Activated naive CD8-positive, alpha-beta T cell treated with anti-CD3 and anti-CD28 coated beads for 36 hours (primary cell): ENCODE results near the gene VRK3. TPM values are rescaled to one million over a fixed set of nuclear protein-coding genes. Genes with fewer than 3 reads are reported as not detected.
A peak's percentile ranks its signal among the peaks of the same experiment; 100 is the strongest.
"Not testable (repeated sequence)": the region's sequence is repeated elsewhere in the genome, so short reads cannot be mapped to it uniquely, and the experiment has no call there.

Experiments used
- DNase-seq: peaks from one replicate; pipeline ENCODE4 v3.0.0; 2021
- H3K27ac Mint-ChIP-seq: one replicate; pipeline ENCODE4 v1.8.0; 2022; ENCODE audit warnings: mild to moderate bottlenecking, moderate library complexity, mixed read lengths
- H3K27me3 Mint-ChIP-seq: one replicate; pipeline ENCODE4 v1.8.0; 2022; ENCODE audit warnings: mild to moderate bottlenecking, mixed read lengths
- H3K36me3 Mint-ChIP-seq: one replicate; pipeline ENCODE4 v1.8.0; 2021; ENCODE audit warnings: mild to moderate bottlenecking, mixed read lengths
- H3K4me1 Mint-ChIP-seq: one replicate; pipeline ENCODE4 v1.8.0; 2021; ENCODE audit warnings: mixed read lengths
- H3K4me3 Mint-ChIP-seq: one replicate; pipeline ENCODE4 v1.8.0; 2022; ENCODE audit warnings: mild to moderate bottlenecking, moderate library complexity, mixed read lengths
- H3K9me3 Mint-ChIP-seq: one replicate; pipeline ENCODE4 v1.8.0; 2022; ENCODE audit warnings: mixed read lengths
- total RNA-seq, 2 experiments: library from RNA; stranded (reverse); gene quantifications; one replicate each; pipeline ENCODE4 v1.2.3, GENCODE V29; 2021

VRK3 gene
- total RNA-seq, 2 experiments from 2014 or later = 43.1 to 48.8 TPM

DNA sequence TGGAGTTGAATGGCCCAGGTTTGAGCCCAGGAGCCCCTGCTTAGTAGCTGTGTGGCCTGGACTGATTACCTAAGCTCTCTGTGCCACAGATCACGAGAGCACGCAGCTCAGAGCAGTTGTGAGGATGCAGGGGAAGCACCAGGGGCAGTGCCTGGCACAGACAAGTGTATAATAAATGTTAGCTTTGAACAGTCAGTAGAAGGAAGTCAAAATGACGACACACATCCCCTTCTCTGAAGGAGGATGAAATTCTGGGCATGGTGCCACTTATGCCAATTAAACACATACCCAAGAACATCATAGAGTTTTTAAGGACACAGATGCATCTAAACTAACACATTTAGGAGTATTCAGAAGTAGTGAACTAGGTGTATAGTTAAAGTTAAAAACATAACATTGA is 39.3 kb downstream of the VRK3 start:
- H3K4me1 Mint-ChIP-seq = peaks cover 3% of the 10 kb centered on the region
- peaks cover 15% of the 10 kb centered on the region for H3K36me3 Mint-ChIP-seq
- no peak overlapping the region for H3K4me3 Mint-ChIP-seq
- no peak for DNase-seq
- no peaks in the 10 kb centered on the region for H3K9me3 Mint-ChIP-seq
- no peak overlapping the region for H3K27ac Mint-ChIP-seq
- no peaks in the 10 kb centered on the region for H3K27me3 Mint-ChIP-seq

DNA sequence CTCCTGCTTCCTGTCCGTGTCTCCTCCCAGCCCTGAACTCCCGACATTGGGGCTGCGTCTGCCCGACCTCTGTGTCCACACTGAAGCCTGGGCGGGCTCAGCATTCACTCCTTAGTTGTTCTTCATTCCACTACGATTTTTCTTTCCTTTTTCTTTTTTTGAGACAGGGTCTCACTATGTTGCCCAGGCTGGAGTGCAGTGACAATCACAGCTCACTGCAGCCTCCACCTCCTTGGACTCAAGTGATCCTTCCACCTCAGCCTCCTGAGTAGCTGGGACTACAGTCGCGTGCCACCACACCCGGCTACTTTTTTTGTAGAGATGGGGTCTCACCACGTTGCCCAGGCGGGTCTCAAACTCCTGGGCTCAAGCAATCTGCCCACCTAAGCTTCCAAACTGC is 40.7 kb downstream of the VRK3 start:
- peaks cover 15% of the 10 kb centered on the region for H3K36me3 Mint-ChIP-seq

DNA sequence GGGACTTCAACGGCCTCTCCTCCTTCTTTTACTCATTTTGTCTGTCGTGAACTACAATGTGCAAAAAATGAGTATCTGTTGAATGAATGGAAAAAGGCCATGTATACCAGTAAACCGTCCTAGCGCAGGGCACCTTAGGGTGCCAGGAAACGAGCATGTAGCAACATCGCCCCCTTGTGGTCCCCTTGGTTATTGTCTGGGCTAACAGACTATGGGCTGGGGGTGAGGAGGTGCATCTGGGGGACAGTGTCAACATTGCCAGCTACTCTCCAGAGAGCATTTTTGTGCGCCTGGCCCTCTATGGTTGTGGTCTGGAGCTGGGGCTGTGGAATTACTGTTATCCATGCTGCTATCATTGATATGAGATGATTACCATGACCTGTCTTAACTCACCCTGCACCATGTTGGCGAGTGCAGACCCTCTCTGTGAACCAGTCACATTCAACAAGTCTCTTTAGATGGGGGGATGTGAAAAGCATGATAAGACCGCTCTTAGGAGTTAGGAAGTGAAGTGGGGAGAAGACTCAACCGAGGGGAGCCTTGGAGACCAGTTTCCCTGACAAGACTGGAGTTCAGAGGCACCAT is 41.4 kb downstream of the VRK3 start:
- Mint-ChIP-seq H3K4me3 (no peak overlapping the region), H3K27ac (no peak overlapping the region), H3K9me3 (no peaks in the 10 kb centered on the region), H3K4me1 (peaks cover 3% of the 10 kb centered on the region), H3K36me3 (peaks cover 11% of the 10 kb centered on the region), H3K27me3 (no peaks in the 10 kb centered on the region)
- peak; percentile 70 for DNase-seq

More for the DNA sequence above, 40.7 kb downstream of the VRK3 start:
- no peak for DNase-seq
- no peak overlapping the region for H3K27ac Mint-ChIP-seq
- H3K4me1 Mint-ChIP-seq = peaks cover 3% of the 10 kb centered on the region
- H3K27me3 Mint-ChIP-seq = no peaks in the 10 kb centered on the region
- no peaks in the 10 kb centered on the region for H3K9me3 Mint-ChIP-seq
- H3K4me3 Mint-ChIP-seq = no peak overlapping the region

DNA sequence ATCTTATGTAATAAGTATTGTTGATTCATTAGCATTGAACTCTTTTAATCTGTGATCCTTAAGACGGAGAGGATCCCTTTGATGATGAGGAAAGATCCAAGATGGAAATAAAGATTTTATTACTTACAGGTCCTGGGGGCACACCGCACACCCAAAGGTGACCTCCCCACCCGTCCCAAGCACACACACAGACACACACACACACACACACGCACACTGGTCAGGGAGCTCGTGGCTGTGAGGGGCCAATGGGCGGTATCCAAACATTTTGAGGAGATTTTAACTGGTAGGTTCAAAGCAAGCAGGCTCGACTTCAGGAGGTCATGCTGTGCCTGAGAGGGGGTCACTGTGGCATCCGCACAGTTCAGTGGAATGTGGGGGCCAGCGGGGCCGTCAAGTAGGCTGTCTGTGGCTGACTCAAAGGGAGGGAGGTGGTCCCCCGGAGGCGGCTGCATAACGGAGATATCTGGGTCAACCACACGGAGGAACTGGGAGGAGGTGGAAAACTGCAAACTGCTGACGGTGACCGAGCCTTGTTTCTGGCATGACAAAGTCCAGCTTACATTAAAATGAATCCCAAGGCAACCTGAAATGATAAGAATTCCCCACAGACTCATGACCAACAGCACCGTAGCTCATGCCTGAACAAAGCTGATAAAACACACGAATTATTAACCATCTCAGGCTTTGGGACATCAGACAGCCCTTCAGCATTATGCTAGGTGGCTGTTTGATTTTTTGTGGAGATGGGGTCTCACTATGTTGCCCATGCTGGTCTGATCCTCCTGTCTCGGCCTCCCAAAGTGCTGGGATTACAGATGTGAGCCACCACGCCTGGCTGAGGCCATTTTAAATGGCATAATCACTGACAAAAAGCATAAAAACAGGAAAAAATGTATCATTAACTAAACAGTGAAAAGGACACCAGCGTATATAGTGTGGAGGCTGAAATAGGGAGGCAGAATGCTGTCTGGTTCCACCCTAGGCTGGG is 43.3 kb downstream of the VRK3 start:
- DNase-seq = no peak
- Mint-ChIP-seq H3K4me3 (no peak overlapping the region), H3K9me3 (no peaks in the 10 kb centered on the region), H3K36me3 (peaks cover 8% of the 10 kb centered on the region), H3K27ac (no peak overlapping the region), H3K27me3 (no peaks in the 10 kb centered on the region), H3K4me1 (peaks cover 3% of the 10 kb centered on the region)

DNA sequence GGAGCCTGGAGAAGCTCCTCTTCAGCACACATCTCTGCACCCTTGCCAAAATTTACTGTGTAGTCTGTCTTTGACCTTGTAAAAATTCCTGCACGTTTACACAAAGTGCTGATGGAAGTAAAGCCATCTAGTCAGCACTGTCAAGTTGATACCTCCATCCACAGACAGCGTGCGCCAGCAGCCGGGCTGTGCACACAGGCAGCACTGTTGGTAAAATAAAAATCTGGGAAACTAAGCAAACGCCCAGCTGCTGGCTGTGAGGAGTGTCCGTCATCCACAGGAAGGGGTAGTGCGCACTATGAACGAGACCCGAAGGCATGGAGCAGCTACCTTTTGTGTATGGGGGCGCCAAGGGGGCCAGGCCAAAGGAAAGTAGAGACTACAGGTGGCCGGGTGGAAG is 46.8 kb downstream of the VRK3 start:
- H3K27ac Mint-ChIP-seq = no peak overlapping the region
- no peak overlapping the region for H3K4me3 Mint-ChIP-seq
- no peaks in the 10 kb centered on the region for H3K9me3 Mint-ChIP-seq
- peaks cover 3% of the 10 kb centered on the region for H3K36me3 Mint-ChIP-seq
- H3K27me3 Mint-ChIP-seq = no peaks in the 10 kb centered on the region
- no peaks in the 10 kb centered on the region for H3K4me1 Mint-ChIP-seq
- DNase-seq = no peak

DNA sequence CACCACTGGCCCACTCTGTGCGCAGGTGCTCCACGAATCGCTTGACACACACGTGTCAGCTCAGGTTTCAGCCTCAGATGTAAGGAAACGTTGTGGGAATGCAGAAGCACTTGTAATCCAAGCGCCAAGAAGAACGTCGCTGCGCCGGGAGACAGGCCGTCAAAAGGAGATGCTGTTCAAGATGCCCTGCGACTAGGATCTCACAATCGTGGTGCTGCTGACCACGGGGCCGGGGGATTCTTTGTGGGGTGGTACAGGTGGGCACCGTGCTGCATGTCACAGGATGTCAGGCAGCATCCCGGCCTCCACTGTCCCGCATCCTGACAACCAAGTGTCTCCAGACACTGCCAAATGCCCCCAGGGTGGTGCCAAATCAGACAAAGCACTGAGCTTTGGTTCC is 47.3 kb downstream of the VRK3 start:
- no peak for DNase-seq
- H3K27me3 Mint-ChIP-seq = no peaks in the 10 kb centered on the region
- H3K36me3 Mint-ChIP-seq = peaks cover 3% of the 10 kb centered on the region
- H3K4me1 Mint-ChIP-seq = no peaks in the 10 kb centered on the region
- no peak overlapping the region for H3K27ac Mint-ChIP-seq
- no peaks in the 10 kb centered on the region for H3K9me3 Mint-ChIP-seq
- H3K4me3 Mint-ChIP-seq = no peak overlapping the region

DNA sequence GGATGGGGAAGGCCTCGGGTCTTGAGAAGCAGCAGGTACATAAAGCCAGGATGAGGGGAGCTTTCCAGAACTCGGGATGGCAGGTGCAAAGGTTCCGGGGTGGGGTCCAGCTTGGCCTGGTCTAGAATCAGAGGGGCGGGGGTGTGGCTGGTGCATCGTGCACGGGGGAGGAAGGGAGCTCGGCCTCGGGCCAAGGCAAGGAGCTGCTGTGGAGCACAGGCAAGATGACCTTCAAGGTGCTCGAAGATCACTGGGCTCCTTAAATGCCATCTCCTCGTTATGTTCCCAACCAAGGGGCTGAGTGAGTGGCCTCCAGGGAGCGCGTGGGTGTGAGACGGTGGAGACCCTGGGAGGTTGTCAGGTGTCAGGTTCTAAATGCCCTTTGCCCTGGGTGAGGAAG is 48.1 kb downstream of the VRK3 start:
- H3K4me3 Mint-ChIP-seq = no peak overlapping the region
- DNase-seq = no peak
- H3K9me3 Mint-ChIP-seq = no peaks in the 10 kb centered on the region
- H3K27ac Mint-ChIP-seq = no peak overlapping the region
- no peaks in the 10 kb centered on the region for H3K27me3 Mint-ChIP-seq
- peaks cover 3% of the 10 kb centered on the region for H3K36me3 Mint-ChIP-seq
- no peaks in the 10 kb centered on the region for H3K4me1 Mint-ChIP-seq

DNA sequence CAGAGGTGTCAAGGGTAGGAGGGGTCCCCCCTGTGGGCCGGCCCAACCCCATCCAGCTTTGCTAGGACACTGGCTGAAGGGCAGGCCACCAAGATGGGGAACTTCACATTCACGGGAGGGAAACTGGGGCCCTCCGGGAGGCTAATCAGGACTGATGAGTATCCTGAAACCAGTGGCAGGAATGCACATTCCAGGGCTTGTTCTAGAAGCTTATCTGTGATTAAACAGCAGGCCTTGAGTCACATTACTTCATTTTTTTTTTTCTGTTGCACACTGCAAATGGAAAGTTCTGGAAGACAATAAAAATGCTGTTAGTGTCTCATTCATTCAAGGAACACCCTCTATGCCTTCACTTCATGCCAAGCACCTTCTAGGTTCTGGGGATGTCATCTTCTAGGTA is 48.7 kb downstream of the VRK3 start:
- no peak overlapping the region for H3K4me3 Mint-ChIP-seq
- H3K9me3 Mint-ChIP-seq = no peaks in the 10 kb centered on the region
- H3K27me3 Mint-ChIP-seq = no peaks in the 10 kb centered on the region
- no peak for DNase-seq
- H3K4me1 Mint-ChIP-seq = no peaks in the 10 kb centered on the region
- H3K27ac Mint-ChIP-seq = no peak overlapping the region
- peaks cover 3% of the 10 kb centered on the region for H3K36me3 Mint-ChIP-seq

DNA sequence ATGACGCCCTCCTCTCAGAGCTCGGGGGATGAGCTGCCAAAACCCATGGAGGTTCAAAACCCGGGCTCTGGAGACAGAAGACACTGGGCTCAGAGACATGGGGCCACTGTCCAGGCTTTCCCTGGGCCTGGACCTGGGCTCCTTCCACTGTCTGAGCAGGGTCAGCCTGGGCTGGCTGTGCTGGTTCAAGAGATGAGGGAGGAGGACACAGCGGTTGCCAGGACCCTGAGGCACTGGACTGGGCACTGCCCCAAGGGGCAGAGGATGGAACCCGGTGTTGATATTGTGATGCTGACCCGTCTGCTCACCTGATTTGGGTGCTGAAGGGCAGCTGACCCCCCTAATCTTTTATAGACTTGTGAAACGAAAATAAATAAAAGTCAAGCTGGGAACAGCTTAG is 50.1 kb downstream of the VRK3 start:
- Mint-ChIP-seq H3K27ac (no peak overlapping the region), H3K9me3 (no peaks in the 10 kb centered on the region), H3K4me1 (no peaks in the 10 kb centered on the region), H3K36me3 (peaks cover 3% of the 10 kb centered on the region), H3K27me3 (no peaks in the 10 kb centered on the region), H3K4me3 (no peak overlapping the region)
- no peak for DNase-seq

DNA sequence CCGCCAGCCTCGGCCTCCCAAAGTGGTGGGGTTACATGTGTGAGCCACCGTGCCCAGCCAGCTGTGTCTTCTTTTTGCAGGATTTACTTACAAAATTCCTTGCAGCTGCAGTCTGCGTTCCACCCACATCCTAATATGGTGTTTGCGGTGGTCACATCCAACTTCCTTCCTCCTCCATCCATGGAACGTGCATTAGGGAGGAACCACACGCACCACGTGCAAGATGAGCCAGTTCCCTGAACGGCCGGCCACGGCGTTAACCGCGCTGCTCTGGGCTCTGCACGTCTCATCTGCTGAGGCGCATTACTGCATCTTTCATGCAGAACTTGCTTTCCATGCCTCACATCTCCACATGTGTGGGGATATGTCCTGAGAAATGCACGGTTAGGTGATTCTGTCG is 51.2 kb downstream of the VRK3 start:
- Mint-ChIP-seq H3K36me3 (peaks cover 3% of the 10 kb centered on the region), H3K27me3 (peaks cover 4% of the 10 kb centered on the region), H3K9me3 (no peaks in the 10 kb centered on the region), H3K27ac (no peak overlapping the region), H3K4me3 (no peak overlapping the region), H3K4me1 (no peaks in the 10 kb centered on the region)
- DNase-seq = no peak

DNA sequence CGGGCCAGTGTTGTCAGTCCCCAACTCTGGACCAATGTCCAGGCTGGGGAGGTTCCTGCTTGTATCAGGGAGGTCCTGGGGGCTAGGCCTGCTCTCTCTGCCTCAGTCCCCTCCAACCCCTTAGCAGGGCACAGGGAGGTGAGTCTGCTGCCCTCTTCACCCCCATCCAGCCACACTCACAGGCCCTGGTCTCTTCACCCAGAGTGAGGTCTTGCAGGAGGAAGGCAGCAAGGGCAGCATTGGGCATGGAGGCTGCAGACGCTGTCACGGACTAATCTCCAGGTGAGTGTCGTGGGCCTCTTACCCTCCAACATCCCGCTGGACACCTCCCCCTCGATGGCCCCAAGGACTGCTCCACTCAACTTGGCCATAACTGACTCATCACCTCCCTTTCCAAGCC is 52.3 kb downstream of the VRK3 start:
- H3K27ac Mint-ChIP-seq = no peak overlapping the region
- no peaks in the 10 kb centered on the region for H3K9me3 Mint-ChIP-seq
- H3K27me3 Mint-ChIP-seq = peaks cover 10% of the 10 kb centered on the region
- no peak overlapping the region for H3K4me3 Mint-ChIP-seq
- no peak for DNase-seq
- H3K4me1 Mint-ChIP-seq = no peaks in the 10 kb centered on the region
- H3K36me3 Mint-ChIP-seq = peaks cover 3% of the 10 kb centered on the region

DNA sequence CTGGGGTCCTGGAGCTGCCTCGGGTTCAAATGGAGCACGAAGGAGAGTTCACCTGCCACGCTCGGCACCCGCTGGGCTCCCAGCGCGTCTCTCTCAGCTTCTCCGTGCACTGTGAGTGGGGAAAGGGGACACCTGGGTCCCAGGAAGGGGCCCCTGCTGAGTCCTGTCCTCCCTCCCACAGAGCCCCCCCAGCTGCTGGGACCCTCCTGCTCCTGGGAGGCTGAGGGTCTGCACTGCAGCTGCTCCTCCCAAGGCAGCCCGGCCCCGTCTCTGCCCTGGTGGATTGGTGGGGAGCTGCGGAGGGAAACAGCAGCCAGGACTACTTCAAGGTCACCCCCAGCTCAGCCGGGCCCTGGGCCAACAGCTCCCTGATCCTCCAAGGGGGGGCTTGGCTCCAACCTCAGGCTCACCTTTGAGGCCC is 53.2 kb downstream of the VRK3 start:
- H3K9me3 Mint-ChIP-seq = no peaks in the 10 kb centered on the region
- H3K4me1 Mint-ChIP-seq = no peaks in the 10 kb centered on the region
- H3K27me3 Mint-ChIP-seq = peaks cover 10% of the 10 kb centered on the region
- H3K36me3 Mint-ChIP-seq = peaks cover 3% of the 10 kb centered on the region
- DNase-seq = no peak
- H3K27ac Mint-ChIP-seq = no peak overlapping the region
- no peak overlapping the region for H3K4me3 Mint-ChIP-seq

DNA sequence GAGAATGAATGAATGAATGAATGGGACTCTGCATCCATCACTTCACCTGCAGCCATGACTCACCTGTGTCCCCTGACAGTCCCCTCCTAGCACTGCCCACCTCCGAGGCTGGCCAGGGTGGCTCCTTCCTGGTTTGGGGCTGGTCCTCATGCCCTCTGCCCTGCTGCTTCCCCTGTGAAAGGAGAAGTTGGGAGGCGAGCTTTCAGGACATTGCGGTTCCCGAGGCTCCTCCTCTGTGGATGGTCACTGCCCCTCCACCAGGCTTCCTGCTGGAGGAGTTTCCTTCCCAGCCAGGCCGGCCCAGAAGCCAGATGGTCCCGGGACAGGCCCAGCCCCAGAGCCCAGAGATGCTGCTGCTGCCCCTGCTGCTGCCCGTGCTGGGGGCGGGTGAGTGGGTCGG is 55.8 kb downstream of the VRK3 start:
- DNase-seq, H3K36me3 Mint-ChIP-seq, H3K4me1 Mint-ChIP-seq, H3K27ac Mint-ChIP-seq, H3K4me3 Mint-ChIP-seq, H3K9me3 Mint-ChIP-seq: not testable (repeated sequence)
- H3K27me3 Mint-ChIP-seq = peaks cover 25% of the 10 kb centered on the region

DNA sequence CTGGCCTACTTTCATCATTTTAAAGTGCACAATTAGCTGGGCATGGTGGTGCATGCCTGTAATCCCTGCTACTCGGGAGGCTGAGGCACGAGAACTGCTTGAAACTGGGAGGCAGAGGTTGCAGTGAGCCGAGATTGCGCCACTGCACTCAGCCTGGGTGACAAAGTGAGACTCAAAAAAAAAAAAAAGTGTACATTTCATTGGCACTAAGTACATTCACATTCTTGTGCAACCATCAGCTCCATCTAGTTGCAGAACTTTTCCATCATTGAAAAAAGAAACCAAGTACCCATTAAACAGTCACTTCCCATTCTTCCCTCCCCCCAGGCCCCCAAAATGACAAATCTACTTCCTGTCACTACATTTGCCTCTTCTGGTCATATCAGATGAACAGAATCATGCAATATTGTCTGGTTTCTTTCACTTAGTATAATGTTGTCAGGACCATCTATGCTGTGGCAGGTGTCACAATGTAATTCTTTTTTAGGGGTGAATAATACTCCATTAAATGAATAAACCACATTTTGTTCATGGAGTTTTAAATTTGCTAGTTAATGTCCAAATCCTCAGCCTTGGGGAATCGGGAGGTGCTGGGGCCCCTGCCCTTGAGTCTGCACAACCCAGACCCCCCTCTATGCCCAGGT is 56.8 kb downstream of the VRK3 start:
- no peak overlapping the region for H3K27ac Mint-ChIP-seq
- H3K4me1 Mint-ChIP-seq = no peaks in the 10 kb centered on the region
- no peak overlapping the region for H3K4me3 Mint-ChIP-seq
- H3K27me3 Mint-ChIP-seq = peaks cover 31% of the 10 kb centered on the region
- H3K9me3 Mint-ChIP-seq = no peaks in the 10 kb centered on the region
- no peaks in the 10 kb centered on the region for H3K36me3 Mint-ChIP-seq
- DNase-seq = no peak

DNA sequence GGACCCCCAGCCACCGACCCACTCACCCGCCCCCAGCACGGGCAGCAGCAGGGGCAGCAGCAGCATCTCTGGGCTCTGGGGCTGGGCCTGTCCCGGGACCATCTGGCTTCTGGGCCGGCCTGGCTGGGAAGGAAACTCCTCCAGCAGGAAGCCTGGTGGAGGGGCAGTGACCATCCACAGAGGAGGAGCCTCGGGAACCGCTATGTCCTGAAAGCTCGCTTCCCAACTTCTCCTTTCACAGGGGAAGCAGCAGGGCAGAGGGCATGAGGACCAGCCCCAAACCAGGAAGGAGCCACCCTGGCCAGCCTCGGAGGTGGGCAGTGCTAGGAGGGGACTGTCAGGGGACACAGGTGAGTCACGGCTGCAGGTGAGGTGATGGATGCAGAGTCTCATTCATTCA is 64.2 kb downstream of the VRK3 start, which contains the start of gene SIGLEC11:
Gene SIGLEC11, minus strand, starts transcription at position 193 of the 400 bp plus-strand sequence. Its CDS starts 91 bp downstream, at position 102.
- not testable (repeated sequence) for H3K27ac Mint-ChIP-seq, DNase-seq, H3K4me1 Mint-ChIP-seq, H3K36me3 Mint-ChIP-seq, H3K4me3 Mint-ChIP-seq, H3K9me3 Mint-ChIP-seq
- peaks cover 26% of the 10 kb centered on the region for H3K27me3 Mint-ChIP-seq
